HG02852 (cell line): ENCODE measurements around the gene LGALS7.

Source experiments
- ATAC-seq: cut with Tn5 transposase; IDR thresholded peaks from one replicate; pipeline ENCODE4 v1.9.1; 2021; ENCODE audit warnings: mild to moderate bottlenecking, moderate library complexity; ENCODE audit not compliant: unreplicated experiment

The LGALS7 gene

GRCh38 chr19:38741670-38742069, 31.6 kb downstream of the LGALS7 start:
- ATAC-seq = no peak

GRCh38 chr19:38740932-38741331, 32.4 kb downstream of the LGALS7 start:
- ATAC-seq = no peak

GRCh38 chr19:38740257-38740592, 33.1 kb downstream of the LGALS7 start:
- ATAC-seq = no peak

- no peak for ATAC-seq
These were observed 33.7 kb downstream of the LGALS7 start for GRCh38 chr19:38739440-38740256.

GRCh38 chr19:38737921-38738737, 35.2 kb downstream of the LGALS7 start:
- no peak for ATAC-seq

- no peak for ATAC-seq
These were observed 35.9 kb downstream of the LGALS7 start for GRCh38 chr19:38737281-38737865.

GRCh38 chr19:38736413-38737280, 36.7 kb downstream of the LGALS7 start:
- ATAC-seq = no peak

GRCh38 chr19:38736036-38736412, 37.3 kb downstream of the LGALS7 start:
- ATAC-seq = no peak

GRCh38 chr19:38735257-38735686, 38.0 kb downstream of the LGALS7 start:
- ATAC-seq = no peak

- ATAC-seq = no peak
These were observed 38.7 kb downstream of the LGALS7 start for GRCh38 chr19:38734426-38735256.

- no peak for ATAC-seq
These were observed 39.2 kb downstream of the LGALS7 start for GRCh38 chr19:38734176-38734425.

GRCh38 chr19:38733493-38734175, 39.7 kb downstream of the LGALS7 start:
- no peak for ATAC-seq

- no peak for ATAC-seq
These were observed 40.1 kb downstream of the LGALS7 start for GRCh38 chr19:38733241-38733492.

- no peak for ATAC-seq
These were observed 41.5 kb downstream of the LGALS7 start for GRCh38 chr19:38731654-38732301.

- no peak for ATAC-seq
These were observed 42.4 kb downstream of the LGALS7 start for GRCh38 chr19:38730731-38731589.

GRCh38 chr19:38730470-38730730, 42.9 kb downstream of the LGALS7 start:
- ATAC-seq = no peak

GRCh38 chr19:38729653-38730469, 43.5 kb downstream of the LGALS7 start:
- no peak for ATAC-seq
